NCI-H2196 treated with DMSO at 0.1 percent for 48 hours (cell line): ENCODE results near the gene LPXN.
A peak's percentile ranks its signal among the peaks of the same experiment; 100 is the strongest.

Experiments
- DNase-seq: peaks from one replicate; lab custom pipeline; 2025; ENCODE audit not compliant: unreplicated experiment; lab: John Stamatoyannopoulos, UW

The LPXN gene

DNA sequence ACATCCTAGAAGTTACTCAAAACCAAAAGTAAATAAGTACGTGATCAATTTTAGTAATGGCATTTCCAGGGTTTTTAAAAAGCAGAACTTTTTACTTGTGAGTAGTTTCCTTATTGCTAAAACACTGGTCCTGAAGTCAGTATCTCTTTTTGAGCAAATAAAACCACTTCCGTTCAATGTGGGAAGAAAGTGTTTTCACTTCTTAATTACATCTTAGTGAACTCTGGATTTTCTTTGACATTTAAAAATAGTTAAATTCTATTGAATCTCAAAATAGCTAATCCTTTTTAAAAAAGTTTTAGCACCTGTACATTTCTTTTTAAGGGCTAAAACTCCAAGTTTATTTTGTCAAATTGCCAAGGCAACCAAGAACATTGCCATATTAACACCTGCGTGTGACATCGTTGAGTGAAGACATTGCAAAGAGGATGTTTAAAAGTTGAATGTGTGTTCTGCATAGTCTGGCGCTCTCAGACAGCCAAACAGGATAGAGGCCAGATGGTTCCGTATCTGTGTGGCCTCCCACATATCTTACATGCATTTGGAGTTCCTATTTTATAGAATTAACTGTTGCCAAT lies 50.5 kb downstream of the LPXN start:
- DNase-seq, result no peak

DNA sequence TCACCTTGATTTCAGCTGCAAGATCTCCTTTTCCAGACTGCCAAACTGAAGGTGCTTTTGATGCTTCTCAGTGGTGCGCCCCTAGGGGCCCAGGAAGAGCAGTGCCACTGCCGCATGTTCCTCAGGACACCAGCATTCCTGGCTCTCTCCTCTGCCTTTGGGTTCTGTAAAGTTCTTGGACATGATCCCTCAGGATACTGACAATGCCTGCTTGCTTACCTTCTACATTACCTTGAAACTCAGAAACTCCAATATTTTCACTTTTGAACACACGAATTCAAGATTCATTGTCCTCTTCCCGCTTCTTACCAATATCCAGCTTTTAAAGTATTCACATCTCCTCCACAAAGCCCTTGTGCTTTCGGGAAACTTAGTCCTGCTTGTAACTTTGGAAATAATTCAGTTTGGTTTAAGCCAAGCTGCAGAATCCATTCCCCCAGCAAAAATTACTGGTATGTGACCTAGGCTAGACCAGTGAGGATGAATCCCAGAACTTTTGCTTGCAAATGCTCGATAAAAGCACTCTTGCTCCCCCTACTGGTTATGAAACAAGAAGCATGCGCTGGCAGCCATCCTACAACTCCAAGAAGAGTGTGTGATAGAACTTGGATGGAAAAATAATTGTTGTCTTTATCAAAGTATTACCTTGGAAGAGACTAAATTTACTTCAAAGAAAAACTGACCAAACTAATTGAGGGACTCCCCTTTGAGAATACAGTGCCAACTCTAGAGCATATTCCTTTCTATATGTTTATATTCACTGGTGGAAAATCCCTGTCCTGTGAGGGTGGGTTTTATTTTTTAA lies 51.2 kb downstream of the LPXN start:
- DNase-seq, result peak; percentile 50

- DNase-seq, result peak; percentile 23
These were observed 61.8 kb downstream of the LPXN start for GRCh38 chr11:58513747-58514367.

GRCh38 chr11:58511636-58512035 lies 64.0 kb downstream of the LPXN start:
- no peak for DNase-seq

DNA sequence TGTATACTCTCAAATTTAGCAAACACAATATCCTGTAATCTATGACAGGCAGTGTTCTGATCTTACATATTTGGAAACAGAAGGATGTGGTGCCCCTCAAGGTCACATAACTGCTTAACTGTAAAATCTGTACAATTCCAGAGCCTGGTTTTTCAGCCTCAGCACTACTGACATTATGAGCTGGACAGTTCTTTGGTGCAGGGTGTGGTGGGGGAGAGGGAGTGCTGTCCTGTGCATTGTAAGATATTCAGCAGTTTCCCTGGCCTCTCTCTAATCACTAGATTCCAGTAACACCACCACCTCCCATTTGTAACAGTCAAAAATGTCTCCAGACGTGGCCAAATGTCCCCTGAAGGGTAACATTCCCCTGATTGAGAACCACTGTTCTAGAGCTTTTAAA lies 65.9 kb downstream of the LPXN start:
- DNase-seq, result no peak

DNA sequence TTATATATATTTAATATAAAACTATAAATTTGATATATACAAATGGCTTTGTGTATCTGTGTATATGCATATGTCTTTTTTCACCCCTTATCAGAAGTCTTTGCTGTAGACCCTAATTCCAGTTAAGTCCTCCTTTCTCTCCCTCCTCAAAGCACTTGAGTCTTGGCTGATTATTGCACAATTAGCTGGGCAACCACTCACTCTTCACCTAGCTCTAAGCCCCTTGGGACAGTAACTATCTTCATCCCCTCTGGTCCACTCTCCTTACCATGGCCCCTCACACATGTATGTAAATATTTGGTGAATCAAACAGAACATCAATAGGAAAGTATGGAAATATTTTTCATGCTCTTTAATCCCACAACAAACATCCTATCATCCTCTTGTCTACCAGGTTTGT lies 66.8 kb downstream of the LPXN start:
- no peak for DNase-seq

GRCh38 chr11:58508005-58508404 lies 67.7 kb downstream of the LPXN start, which contains the start of gene OR5B21:
Gene OR5B21, minus strand, starts transcription at chr11:58508105. Its CDS starts 0 bp downstream, at chr11:58508105.
- DNase-seq, result no peak

- DNase-seq, result no peak
These were observed 68.3 kb downstream of the LPXN start for GRCh38 chr11:58507355-58507754.

GRCh38 chr11:58506935-58507334 lies 68.7 kb downstream of the LPXN start:
- no peak for DNase-seq

DNA sequence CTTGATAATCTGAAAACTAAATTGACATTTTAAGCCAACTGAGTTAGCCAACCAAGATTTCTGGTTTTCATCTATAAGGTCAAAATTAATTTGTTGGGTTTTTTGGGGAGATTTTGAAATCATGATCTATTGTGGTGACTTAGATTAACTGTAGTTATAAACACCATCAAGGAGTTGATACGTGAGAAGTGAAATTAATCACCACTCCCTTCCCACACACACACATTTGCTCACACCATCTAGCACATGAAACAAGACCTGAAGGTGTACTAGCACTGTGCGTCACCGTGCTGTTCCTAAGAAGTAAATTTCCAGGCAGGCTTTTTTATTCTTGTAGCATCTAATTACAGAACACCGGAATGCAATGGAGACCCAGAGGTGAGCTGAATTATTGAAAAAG lies 69.8 kb downstream of the LPXN start:
- DNase-seq, result no peak

DNA sequence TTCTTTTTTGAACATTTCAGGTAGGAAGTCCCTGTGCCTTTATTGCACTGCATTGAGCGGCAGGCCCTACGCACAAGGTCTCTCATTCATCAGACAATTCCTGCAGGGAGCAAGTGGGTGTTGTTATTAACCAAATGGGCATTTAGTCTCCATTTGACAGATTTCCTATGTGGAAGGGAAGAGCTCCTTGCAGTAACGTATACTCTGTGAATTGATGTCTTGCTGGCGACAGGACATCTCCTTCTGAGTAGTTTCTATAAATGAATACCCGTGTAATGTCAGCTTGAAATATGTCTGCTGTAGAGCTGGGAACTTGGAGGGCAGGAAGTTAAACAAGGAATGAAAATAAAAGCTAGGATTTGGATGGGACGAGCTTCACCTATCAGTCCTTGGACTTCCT lies 71.4 kb downstream of the LPXN start:
- DNase-seq, result no peak

DNA sequence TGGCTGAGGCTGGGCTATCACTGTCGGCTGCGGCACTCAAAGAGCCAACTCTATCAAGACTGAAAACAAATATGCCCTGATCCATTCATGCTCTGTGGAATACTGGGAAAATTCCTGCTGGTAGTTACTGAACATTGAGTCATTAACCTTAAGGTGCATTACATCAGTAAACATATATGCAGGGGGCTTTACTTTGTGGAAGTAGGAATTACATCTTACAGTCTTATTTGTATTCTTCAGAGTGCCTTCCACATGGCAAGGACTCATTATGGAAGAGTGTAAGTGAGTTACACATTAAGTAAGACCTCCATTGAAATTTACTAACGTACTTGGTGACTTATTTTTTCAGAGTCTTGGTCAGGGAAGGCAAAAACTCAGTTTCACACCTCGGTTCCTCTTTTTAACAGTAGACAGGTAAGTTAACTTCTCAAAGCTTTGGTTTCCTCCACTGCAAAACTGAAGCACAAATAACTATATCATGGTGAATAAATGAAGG lies 72.2 kb downstream of the LPXN start:
- DNase-seq, result no peak

DNA sequence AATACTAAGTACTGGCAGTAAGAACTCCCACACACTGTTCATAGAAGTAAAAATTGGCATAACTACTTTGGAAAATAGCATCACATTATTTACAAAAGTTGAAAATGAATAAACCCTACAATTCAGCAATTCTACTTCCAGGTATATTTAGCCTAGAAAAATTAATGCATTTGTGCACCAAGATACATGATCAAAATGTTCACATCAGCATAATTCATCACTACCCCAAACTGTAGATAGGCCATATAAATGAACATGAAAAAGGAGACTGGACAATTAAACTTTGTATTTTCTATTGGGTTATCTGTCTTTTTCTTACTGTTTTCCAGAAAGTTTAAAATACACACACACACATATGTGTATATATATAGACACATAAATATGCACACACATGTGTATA lies 73.7 kb downstream of the LPXN start:
- DNase-seq, result no peak

DNA sequence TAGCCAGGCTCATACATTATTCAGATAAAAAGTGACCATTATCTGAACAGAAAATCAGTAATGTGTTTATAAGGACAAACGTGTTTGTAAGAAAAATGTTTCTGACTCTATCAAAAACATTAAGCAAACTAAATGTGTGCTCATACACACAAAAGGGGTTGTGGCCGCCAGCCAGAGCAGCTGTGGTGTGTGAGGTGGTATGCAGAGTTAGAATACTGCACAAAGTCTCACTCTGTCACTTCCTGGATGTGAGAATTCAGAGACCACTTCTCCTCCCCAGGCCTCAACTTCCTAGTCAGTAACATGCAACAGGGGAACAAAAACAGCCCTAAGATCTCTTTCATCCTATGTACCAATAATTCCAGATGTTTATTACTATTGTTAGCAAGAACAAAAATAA lies 77.2 kb downstream of the LPXN start:
- no peak for DNase-seq

DNA sequence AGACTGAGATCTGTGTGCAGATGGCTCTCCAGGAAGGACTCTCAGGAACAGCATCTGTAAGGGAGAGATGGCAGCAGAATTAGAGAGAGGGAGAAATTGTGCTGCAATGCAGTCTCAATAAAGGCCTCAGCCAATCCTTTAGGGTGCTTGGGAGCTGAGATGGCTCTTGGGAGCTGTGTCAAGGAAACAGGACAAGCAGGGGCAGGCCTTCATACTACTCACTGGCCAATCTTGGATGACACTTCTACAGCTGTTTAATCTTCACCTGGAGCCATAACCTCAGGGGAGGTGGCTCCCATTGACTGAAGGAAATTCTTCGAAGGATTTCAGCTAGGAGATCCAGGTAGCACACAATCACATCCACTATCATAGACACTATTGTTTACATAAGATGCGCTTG lies 77.7 kb downstream of the LPXN start:
- no peak for DNase-seq

- DNase-seq, result no peak
These were observed 79.8 kb downstream of the LPXN start for GRCh38 chr11:58495906-58496305.

- DNase-seq, result no peak
These were observed 81.6 kb downstream of the LPXN start for GRCh38 chr11:58494101-58494500.

DNA sequence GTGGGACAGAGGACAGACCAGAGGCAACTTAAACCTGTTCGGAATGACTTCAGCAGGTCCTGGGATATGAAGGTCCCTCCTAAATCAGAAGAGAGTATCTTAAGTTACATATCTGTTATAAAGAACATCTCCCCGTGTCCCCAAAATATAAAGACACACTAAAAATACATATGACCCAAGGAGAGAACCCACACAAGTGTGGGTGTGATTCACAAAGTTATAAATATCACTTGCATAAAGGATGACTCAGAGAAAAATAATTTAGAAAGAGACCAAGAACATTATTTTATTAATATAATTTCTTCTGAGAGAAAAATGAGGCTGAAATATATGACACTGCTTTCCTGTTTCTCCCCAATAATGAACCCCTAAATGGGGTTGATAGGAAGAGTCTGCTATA lies 82.0 kb downstream of the LPXN start:
- no peak for DNase-seq

- no peak for DNase-seq
These were observed 84.8 kb downstream of the LPXN start for GRCh38 chr11:58490827-58491226.

- no peak for DNase-seq
These were observed 88.5 kb downstream of the LPXN start for GRCh38 chr11:58487170-58487569.

DNA sequence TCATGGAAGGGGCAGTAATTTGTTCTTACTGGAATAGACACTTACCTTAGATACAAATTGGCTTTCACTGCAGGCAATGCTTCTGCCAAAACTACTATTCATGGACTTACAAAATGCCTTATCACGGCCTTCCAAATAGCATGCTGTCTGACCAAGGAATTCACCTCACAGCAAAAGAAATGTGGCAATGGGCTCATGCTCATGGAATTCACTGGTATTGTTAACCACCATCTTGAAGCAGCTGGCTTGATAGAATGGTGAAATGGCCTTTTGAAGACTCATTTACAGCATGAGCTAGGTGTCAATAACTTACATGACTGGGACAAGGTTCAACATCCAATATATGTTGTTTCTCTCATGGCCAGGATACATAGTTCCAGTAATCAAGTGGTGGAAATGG lies 89.7 kb downstream of the LPXN start:
- DNase-seq, result no peak
